ENCODE data around the gene PRLR. TPM values are rescaled to one million over a fixed set of nuclear protein-coding genes. Genes with fewer than 3 reads are reported as not detected.
"Not testable (repeated sequence)": the region's sequence is repeated elsewhere in the genome, so short reads cannot be mapped to it uniquely, and the experiment has no call there.

Gene PRLR
- total and polyA plus RNA-seq, 9 of the 15 experiments (the other 6 are each of a cell fraction or from before 2014, with no cell fraction given): 0.02 TPM; not detected in 8

DNA sequence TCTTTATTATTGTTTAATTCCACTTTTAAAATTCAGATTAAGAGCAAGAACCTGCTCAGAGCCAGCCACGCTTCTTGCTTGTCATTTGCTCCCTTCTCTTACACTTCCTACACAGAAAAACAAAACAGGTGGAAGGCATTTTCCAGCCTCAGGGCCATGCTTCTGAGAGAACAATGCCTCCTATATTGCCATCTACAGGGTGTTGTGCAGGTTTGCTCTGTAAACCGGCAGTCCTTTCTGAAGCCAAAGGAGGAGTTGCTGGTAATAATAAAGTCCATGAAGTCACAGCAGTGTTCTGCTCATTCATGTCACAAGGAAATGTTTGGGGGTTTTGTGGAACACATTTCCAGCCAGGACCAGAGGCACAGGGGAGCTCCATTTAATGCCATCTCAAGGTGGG is 16.1 kb upstream of the PRLR start:
- Histone ChIP-seq H3K79me2 (ENCODE audit: control insufficient read depth, insufficient read depth, low read length) (no peaks in the 10 kb centered on the region), H3K36me3 (ENCODE audit: control insufficient read depth, insufficient read depth, low read length) (no peaks in the 10 kb centered on the region), H3K27ac (ENCODE audit: extremely low read depth, low read depth, low read length) (no peak overlapping the region), H3K4me1 (replicated peaks in 1 of 2; ENCODE audit: control insufficient read depth in 2 of 2, insufficient read depth in 2 of 2, low read length in 2 of 2) (no peaks in the 10 kb centered on the region), H3K4me3 (no peak overlapping the region), H3K27me3 (ENCODE audit: control insufficient read depth in 2 of 2, insufficient read depth in 2 of 2, low read length in 2 of 2) (no peaks in the 10 kb centered on the region), H3K4me2 (ENCODE audit: insufficient read depth, low read length) (no peak overlapping the region), H3K9ac (ENCODE audit: insufficient read depth in 1 of 2, low read depth in 2 of 2, low read length in 2 of 2) (no peak overlapping the region), H3K9me1 (ENCODE audit: control insufficient read depth, insufficient read depth, low read length) (no peaks in the 10 kb centered on the region), H2AFZ (ENCODE audit: low read depth, low read length) (no peak overlapping the region), H4K20me1 (replicated peaks; ENCODE audit: control insufficient read depth, insufficient read depth, low read length) (no peaks in the 10 kb centered on the region), H3K9me3 (replicated peaks; ENCODE audit: control insufficient read depth, insufficient read depth, low read depth, low read length) (no peaks in the 10 kb centered on the region)
- BruUV-seq (replicated peaks): no TSS peak
- ATAC-seq: no peak
- CTCF ChIA-PET (ENCODE audit: low intra/inter-chr PET ratio): no interaction called here
- WGBS (ENCODE audit: insufficient coverage, low coverage, missing lambda C conversion rate): 0% methylated on average over 2 of the region's 2 CpGs
- POLR2A ChIA-PET: no interaction called here
- no peak for TF ChIP-seq NFE2 (IDR thresholded peaks at IDR 0.05; ENCODE audit: low read depth)
- no peak for TF ChIP-seq SIN3A (IDR thresholded peaks at IDR 0.05; ENCODE audit: borderline replicate concordance in 2 of 2, control insufficient read depth in 1 of 2, low read depth in 2 of 2, low read length in 2 of 2)
- TF ChIP-seq RNF2 (IDR thresholded peaks at IDR 0.05): no peak
- no peak for TF ChIP-seq EP400 (IDR thresholded peaks at IDR 0.05)
- no peak for TF ChIP-seq CC2D1A (IDR thresholded peaks at IDR 0.05)
- TF ChIP-seq, protein P1, sequence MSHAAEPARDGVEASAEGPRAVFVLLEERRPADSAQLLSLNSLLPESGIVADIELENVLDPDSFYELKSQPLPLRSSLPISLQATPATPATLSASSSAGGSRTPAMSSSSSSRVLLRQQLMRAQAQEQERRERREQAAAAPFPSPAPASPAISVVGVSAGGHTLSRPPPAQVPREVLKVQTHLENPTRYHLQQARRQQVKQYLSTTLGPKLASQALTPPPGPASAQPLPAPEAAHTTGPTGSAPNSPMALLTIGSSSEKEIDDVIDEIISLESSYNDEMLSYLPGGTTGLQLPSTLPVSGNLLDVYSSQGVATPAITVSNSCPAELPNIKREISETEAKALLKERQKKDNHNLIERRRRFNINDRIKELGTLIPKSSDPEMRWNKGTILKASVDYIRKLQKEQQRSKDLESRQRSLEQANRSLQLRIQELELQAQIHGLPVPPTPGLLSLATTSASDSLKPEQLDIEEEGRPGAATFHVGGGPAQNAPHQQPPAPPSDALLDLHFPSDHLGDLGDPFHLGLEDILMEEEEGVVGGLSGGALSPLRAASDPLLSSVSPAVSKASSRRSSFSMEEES (CRISPR knock-in tag; IDR thresholded peaks at IDR 0.05): no peak
- TF ChIP-seq NEUROD1 (IDR thresholded peaks at IDR 0.05; ENCODE audit: borderline replicate concordance, low read depth, low read length, partially characterized antibody): no peak
- TF ChIP-seq, protein P2, sequence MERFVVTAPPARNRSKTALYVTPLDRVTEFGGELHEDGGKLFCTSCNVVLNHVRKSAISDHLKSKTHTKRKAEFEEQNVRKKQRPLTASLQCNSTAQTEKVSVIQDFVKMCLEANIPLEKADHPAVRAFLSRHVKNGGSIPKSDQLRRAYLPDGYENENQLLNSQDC (CRISPR knock-in tag; IDR thresholded peaks at IDR 0.05): no peak
- TF ChIP-seq KLF6 (CRISPR knock-in tag; IDR thresholded peaks at IDR 0.05; ENCODE audit: borderline replicate concordance): no peak
- TF ChIP-seq POLR3G (IDR thresholded peaks at IDR 0.05; ENCODE audit: extremely low read depth, insufficient read length, insufficient replicate concordance): no peak
- TF ChIP-seq ZFP36 (IDR thresholded peaks at IDR 0.05; ENCODE audit: low read depth, low read length, partially characterized antibody): no peak
- no peak for DNase-seq (ENCODE audit: extremely low read depth in 1 of 4, low spot score in 3 of 4)
- intact Hi-C loops (cut with micrococcal nuclease): no loop called here
- in situ Hi-C loops (cut with MboI): no loop called here
- FAIRE-seq: no peak

DNA sequence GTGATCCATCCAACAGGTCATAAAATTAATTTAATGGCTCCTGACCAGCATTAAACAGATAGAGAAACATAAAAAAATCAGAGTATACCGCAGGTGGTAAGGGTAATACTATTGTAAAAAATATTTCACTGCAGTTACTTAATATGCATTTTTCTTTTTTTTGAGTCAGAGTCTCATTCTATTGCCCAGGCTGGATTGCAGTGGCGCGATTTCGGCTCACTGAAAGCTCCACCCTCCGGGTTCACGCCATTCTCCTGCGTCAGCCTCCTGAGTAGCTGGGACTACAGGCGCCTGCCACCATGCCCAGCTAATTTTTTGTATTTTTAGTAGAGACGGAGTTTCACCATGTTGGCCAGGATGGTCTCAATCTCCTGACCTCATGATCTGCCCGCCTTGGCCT is 15.1 kb upstream of the PRLR start:
- CTCF ChIA-PET (ENCODE audit: low intra/inter-chr PET ratio); H4K20me1 ChIP-seq (replicated peaks; ENCODE audit: control insufficient read depth, insufficient read depth, low read length); H3K9ac ChIP-seq (ENCODE audit: insufficient read depth in 1 of 2, low read depth in 2 of 2, low read length in 2 of 2); POLR2A ChIA-PET; H3K79me2 ChIP-seq (ENCODE audit: control insufficient read depth, insufficient read depth, low read length); intact Hi-C loops (cut with micrococcal nuclease); H3K36me3 ChIP-seq (ENCODE audit: control insufficient read depth, insufficient read depth, low read length); H3K9me1 ChIP-seq (ENCODE audit: control insufficient read depth, insufficient read depth, low read length); ATAC-seq; H3K27me3 ChIP-seq (ENCODE audit: control insufficient read depth in 2 of 2, insufficient read depth in 2 of 2, low read length in 2 of 2); BruUV-seq (replicated peaks); in situ Hi-C loops (cut with MboI); DNase-seq (ENCODE audit: extremely low read depth in 1 of 4, low spot score in 3 of 4); H2AFZ ChIP-seq (ENCODE audit: low read depth, low read length); H3K4me1 ChIP-seq (replicated peaks in 1 of 2; ENCODE audit: control insufficient read depth in 2 of 2, insufficient read depth in 2 of 2, low read length in 2 of 2); FAIRE-seq; H3K4me3 ChIP-seq; H3K27ac ChIP-seq (ENCODE audit: extremely low read depth, low read depth, low read length); H3K4me2 ChIP-seq (ENCODE audit: insufficient read depth, low read length); H3K9me3 ChIP-seq (replicated peaks; ENCODE audit: control insufficient read depth, insufficient read depth, low read depth, low read length): not testable (repeated sequence)
- WGBS (ENCODE audit: insufficient coverage, low coverage, missing lambda C conversion rate): 4% methylated on average over 8 of the region's 10 CpGs

Measured in K562 (cell line).